Endothelial cell of umbilical vein (primary cell): ENCODE data around the gene INTS7. TPM values are rescaled to one million over a fixed set of nuclear protein-coding genes. Genes with fewer than 3 reads are reported as not detected.

ENCODE experiments used
- BruUV-seq: library from RNA; stranded (reverse); fragments of 400-500 nt; replicated peaks from 2 replicates; lab custom pipeline; 2021; lab: Mats Ljungman, UMichigan
- CTCF ChIA-PET: fragments of 300-600, 350-600 bp; sonication (Branson Sonifier 250); formaldehyde crosslinking; loops from one replicate; lab custom pipeline; 2021; ENCODE audit warnings: antibody characterized with exemption, inconsistent platforms; lab: Charles Lee
- POLR2A ChIA-PET: fragments of 300-600, 350-600 bp; sonication (Branson Sonifier 250); formaldehyde crosslinking; loops from one replicate; lab custom pipeline; 2021; ENCODE audit warnings: antibody characterized with exemption, inconsistent platforms; lab: Charles Lee
- DNase-seq: peaks from one replicate; pipeline ENCODE4 v3.0.0-alpha.2; 2011; ENCODE audit warnings: low read depth, low spot score
- FAIRE-seq: peaks from 2 replicates; lab custom pipeline; 2011; peaks lifted over from hg19 to GRCh38; lab: Jason Lieb, UNC
- H2AFZ ChIP-seq: 2 replicates; pipeline ENCODE4 v1.6.0; 2012; ENCODE audit warnings: low read depth, low read length, control low read depth, inconsistent platforms
- H3K27ac ChIP-seq: 2 replicates; pipeline ENCODE4 v1.5.1; 2011; ENCODE audit warnings: low read depth, mild to moderate bottlenecking, control low read depth, low read length, moderate library complexity; ENCODE audit not compliant: insufficient read depth
- H3K27me3 ChIP-seq, 2 experiments: 2 replicates each; pipeline versions ENCODE4 v1.6.0 to v1.6.1; 2011; ENCODE audit warnings: low read length in 2 of 2, mixed read lengths in 1 of 2; ENCODE audit not compliant: control insufficient read depth in 2 of 2, insufficient read depth in 2 of 2
- H3K36me3 ChIP-seq, 2 experiments: 2 replicates in 1 of 2; 3 replicates in 1 of 2; pipeline ENCODE4 v1.5.1; 2011; ENCODE audit warnings: low read length in 2 of 2, mild to moderate bottlenecking in 1 of 2, moderate library complexity in 1 of 2; ENCODE audit not compliant: control insufficient read depth in 2 of 2, insufficient read depth in 2 of 2; ENCODE audit errors: extremely low read depth in 1 of 2
- H3K4me1 ChIP-seq: 3 replicates; pipeline ENCODE4 v1.5.1; 2011; ENCODE audit warnings: mild to moderate bottlenecking, low read length; ENCODE audit not compliant: control insufficient read depth, insufficient read depth; ENCODE audit errors: extremely low read depth
- H3K4me2 ChIP-seq: 2 replicates; pipeline ENCODE4 v1.6.1; 2011; ENCODE audit warnings: low read length, control low read depth, mixed read lengths; ENCODE audit not compliant: insufficient read depth
- H3K4me3 ChIP-seq, 3 experiments: fragments of 200-600 bp in 1 of 3; sonication (generic), shearing (Covaris generic) in 1 of 3; replicated peaks in 1 of 3; 2 replicates each; pipeline ENCODE4 v1.5.1; 2011 to 2016; ENCODE audit warnings: control low read depth in 3 of 3, low read length in 3 of 3, mild to moderate bottlenecking in 2 of 3, inconsistent platforms in 1 of 3, low read depth in 1 of 3, moderate library complexity in 1 of 3; ENCODE audit not compliant: insufficient read depth in 1 of 3
- H3K79me2 ChIP-seq: 2 replicates; pipeline ENCODE4 v1.6.0; 2012; ENCODE audit warnings: low read length, inconsistent platforms; ENCODE audit not compliant: control insufficient read depth, insufficient read depth
- H3K9ac ChIP-seq: replicated peaks from 2 replicates; pipeline ENCODE3; 2011; ENCODE audit warnings: low read length, control low read depth; ENCODE audit not compliant: insufficient read depth; ENCODE audit errors: extremely low read depth
- H3K9me1 ChIP-seq: replicated peaks from 3 replicates; pipeline ENCODE4 v1.6.0; 2011; ENCODE audit warnings: mild to moderate bottlenecking, low read length; ENCODE audit not compliant: control insufficient read depth, insufficient read depth; ENCODE audit errors: extremely low read depth
- H3K9me3 ChIP-seq: replicated peaks from 2 replicates; pipeline ENCODE4 v1.5.1; 2012; ENCODE audit warnings: low read length, inconsistent platforms; ENCODE audit not compliant: control insufficient read depth, insufficient read depth
- H4K20me1 ChIP-seq: replicated peaks from 2 replicates; pipeline ENCODE3; 2011; ENCODE audit warnings: mild to moderate bottlenecking, low read length; ENCODE audit not compliant: control insufficient read depth, insufficient read depth; ENCODE audit errors: extremely low read depth
- CTCF ChIP-seq, 2 donors: IDR thresholded peaks; 1 replicate in 1 of 2; 2 replicates in 1 of 2; pipeline ENCODE4 v1.5.1; 2011; ENCODE audit warnings: low read length in 2 of 2, mild to moderate bottlenecking in 2 of 2, moderate library complexity in 2 of 2, control low read depth in 1 of 2, inconsistent platforms in 1 of 2, low read depth in 1 of 2; ENCODE audit not compliant: insufficient read depth in 1 of 2; ENCODE audit errors: extremely low read depth in 1 of 2
- EZH2 ChIP-seq: IDR thresholded peaks from 2 replicates; pipeline ENCODE4 v1.6.1; 2012; ENCODE audit warnings: borderline replicate concordance, low read depth, mild to moderate bottlenecking, moderate library complexity, low read length, inconsistent platforms; ENCODE audit not compliant: severe bottlenecking
- FOS ChIP-seq: IDR thresholded peaks from 2 replicates; pipeline ENCODE4 v1.6.1; 2011; ENCODE audit warnings: mild to moderate bottlenecking, low read length, moderate library complexity, borderline replicate concordance; ENCODE audit not compliant: insufficient read depth
- GATA2 ChIP-seq: IDR thresholded peaks from 2 replicates; pipeline ENCODE4 v1.7.0; 2011; ENCODE audit warnings: low read depth, mild to moderate bottlenecking, moderate library complexity, mixed read lengths, low read length; ENCODE audit not compliant: insufficient read length, insufficient read depth
- JUN ChIP-seq: IDR thresholded peaks from 2 replicates; pipeline ENCODE4 v1.6.1; 2011; ENCODE audit warnings: borderline replicate concordance, low read depth; ENCODE audit not compliant: insufficient read length, insufficient read depth
- MAX ChIP-seq: IDR thresholded peaks from 2 replicates; pipeline ENCODE4 v1.6.1; 2011; ENCODE audit not compliant: insufficient read depth, insufficient read length
- MYC ChIP-seq: IDR thresholded peaks from one replicate; pipeline ENCODE4 v1.6.1; 2011; ENCODE audit warnings: mild to moderate bottlenecking, low read depth, low read length
- POLR2A ChIP-seq: IDR thresholded peaks from 2 replicates; pipeline ENCODE4 v1.6.1; 2012; ENCODE audit warnings: low read depth, mild to moderate bottlenecking, control low read depth, low read length
- dilution Hi-C: fragments of 300-500 bp; cut with MboI; formaldehyde crosslinking; loops from one replicate; pipeline ENCODE4 v1.15.0; 2019; ENCODE audit warnings: low sequenced_read_pairs; ENCODE audit not compliant: extremely low pct_ligation_motif_present
- intact Hi-C: fragments of 100-400 bp; cut with micrococcal nuclease; formaldehyde crosslinking; loops from one replicate; pipeline ENCODE4 v1.10.0; 2022
- polyA plus RNA-seq, 4 experiments: library from polyadenylated mRNA; depleted of rRNA in 3 of 4; stranded (reverse) in 3 of 4; unstranded in 1 of 4; fragments of >200 nt; gene quantifications; 2 replicates each; pipeline versions ENCODE4 v1.2.1 to v1.2.3, GENCODE V29; 2011 to 2012; ENCODE audit warnings: missing spikeins in 1 of 4
- total RNA-seq: library from RNA; stranded (reverse); gene quantifications from 2 replicates; pipeline ENCODE4 v1.2.3, GENCODE V29; 2021

The INTS7 gene
- total and polyA plus RNA-seq, 2 donors (not counting 3 experiments of a cell fraction or from before 2014, with no cell fraction given), result 9.1 to 18.1 TPM

DNA sequence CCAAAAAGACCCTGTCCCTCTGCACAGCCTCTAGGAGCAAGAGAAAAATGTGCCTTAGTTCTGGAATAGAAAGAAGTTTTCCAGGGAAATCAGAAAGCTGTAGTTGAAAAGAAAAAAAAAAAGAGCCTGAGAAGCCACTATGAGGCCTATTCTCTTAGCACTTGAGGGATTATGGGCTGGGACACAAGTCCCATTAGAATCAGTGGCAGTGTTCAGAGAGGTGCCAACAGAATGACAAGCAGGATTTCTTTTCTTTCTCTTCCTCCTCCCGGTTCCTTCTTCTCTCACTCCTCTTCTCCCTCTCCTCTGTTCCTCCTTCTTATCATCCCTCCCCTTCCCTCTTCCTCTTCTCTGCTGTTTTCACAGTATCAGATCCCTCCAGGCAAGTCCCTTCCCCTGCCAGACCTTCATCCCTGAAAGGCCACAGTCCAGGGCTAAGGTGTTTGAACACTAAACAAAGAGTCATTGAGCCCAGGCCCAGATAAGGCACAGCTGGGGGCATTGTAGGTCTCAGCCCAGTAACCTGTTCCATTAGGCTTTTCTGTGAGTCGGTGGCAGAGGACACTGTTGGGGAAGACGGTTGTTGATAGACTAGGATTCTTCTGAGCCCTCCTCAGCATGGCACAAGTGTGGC, 140.1 kb downstream of the INTS7 start:
- Histone ChIP-seq H4K20me1 (no peaks in the 10 kb centered on the region), H3K36me3 (no peaks in the 10 kb centered on the region), H3K9me1 (no peaks in the 10 kb centered on the region), H3K27me3 (peaks cover 0 to 10% of the 10 kb centered on the region in 2 experiments), H3K79me2 (no peaks in the 10 kb centered on the region), H3K27ac (no peak overlapping the region), H3K9ac (no peak overlapping the region), H3K4me3 (no peak overlapping the region), H3K9me3 (no peaks in the 10 kb centered on the region), H3K4me2 (no peak overlapping the region), H2AFZ (no peak overlapping the region), H3K4me1 (no peaks in the 10 kb centered on the region)
- BruUV-seq, result no TSS peak
- TF ChIP-seq EZH2 (no peak), CTCF (IDR thresholded peaks at IDR 0.05; ENCODE audit: extremely low read depth in 1 of 2, insufficient read depth in 1 of 2, low read depth in 1 of 2, low read length in 2 of 2) (no peak)
- CTCF ChIA-PET, result no interaction called here
- POLR2A ChIA-PET, result no interaction called here
- DNase-seq, result no peak
- no peak for FAIRE-seq
- intact Hi-C loops, result no loop called here
- dilution Hi-C loops, result no loop called here

DNA sequence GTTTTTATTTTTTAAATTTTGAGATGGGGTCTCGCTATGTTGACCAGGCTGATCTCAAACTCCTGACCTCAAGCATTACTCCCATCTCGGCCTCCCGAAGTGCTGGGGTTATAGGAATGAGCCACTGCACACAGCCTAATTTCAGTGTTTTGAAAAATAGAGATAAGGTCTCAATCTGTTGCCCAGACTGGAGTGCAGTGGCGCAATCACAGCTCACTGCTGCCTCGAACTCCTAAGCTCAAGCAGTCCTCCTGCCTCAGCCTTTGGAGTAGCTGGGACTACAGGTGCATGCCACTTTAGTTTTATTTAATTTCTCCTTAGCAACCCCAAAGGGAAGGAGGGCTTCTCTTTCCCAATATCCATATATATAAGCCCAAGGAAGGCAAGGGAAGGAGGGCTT, 141.0 kb downstream of the INTS7 start:
- no peaks in the 10 kb centered on the region for H3K36me3 ChIP-seq
- H3K9ac ChIP-seq, result no peak overlapping the region
- BruUV-seq, result no TSS peak
- H3K9me3 ChIP-seq, result no peaks in the 10 kb centered on the region
- no peak overlapping the region for H2AFZ ChIP-seq
- FAIRE-seq, result no peak
- no peaks in the 10 kb centered on the region for H3K9me1 ChIP-seq
- dilution Hi-C loops, result no loop called here
- H3K27me3 ChIP-seq, result peaks cover 0 to 10% of the 10 kb centered on the region in 2 experiments
- no peaks in the 10 kb centered on the region for H3K79me2 ChIP-seq
- intact Hi-C loops, result no loop called here
- no peak for DNase-seq
- TF ChIP-seq MAX, result no peak
- no peak for TF ChIP-seq POLR2A
- TF ChIP-seq EZH2, result no peak
- no peak for TF ChIP-seq JUN
- no peak for TF ChIP-seq MYC
- no peak for TF ChIP-seq GATA2
- no peak for TF ChIP-seq FOS
- ChIA-PET POLR2A (no interaction called here), CTCF (interaction anchor here (1.0 to 2.6 kb wide), 2 partner anchors 9 to 11 kb away, joined by 3 to 8 read pairs; no protein-coding TSS in a partner anchor)
- no peak overlapping the region for H3K4me2 ChIP-seq
- no peaks in the 10 kb centered on the region for H3K4me1 ChIP-seq
- H3K27ac ChIP-seq, result no peak overlapping the region
- H3K4me3 ChIP-seq, result no peak overlapping the region
- no peaks in the 10 kb centered on the region for H4K20me1 ChIP-seq
